Astrocyte (in vitro differentiated cells and primary cell): ENCODE measurements around the gene DNPH1. TPM values are rescaled to one million over a fixed set of nuclear protein-coding genes. Genes with fewer than 3 reads are reported as not detected.

Experiments
- DNase-seq: peaks from one replicate; pipeline ENCODE4 v3.0.0-alpha.2; 2010; ENCODE audit warnings: low read depth
- FAIRE-seq: peaks from 2 replicates; lab custom pipeline; 2011; peaks lifted over from hg19 to GRCh38; lab: Jason Lieb, UNC
- H2AFZ ChIP-seq: 2 replicates; pipeline ENCODE4 v1.6.0; 2012; ENCODE audit warnings: low read depth, low read length, inconsistent platforms
- H3K27ac ChIP-seq: 2 replicates; pipeline ENCODE4 v1.5.1; 2011; ENCODE audit warnings: low read depth, low read length, inconsistent platforms
- H3K27me3 ChIP-seq: 2 replicates; pipeline ENCODE4 v1.6.0; 2011; ENCODE audit warnings: low read length, inconsistent platforms; ENCODE audit not compliant: insufficient read depth
- H3K36me3 ChIP-seq: 2 replicates; pipeline ENCODE4 v1.5.1; 2011; ENCODE audit warnings: low read length, inconsistent platforms; ENCODE audit not compliant: insufficient read depth
- H3K4me1 ChIP-seq: 2 replicates; pipeline ENCODE4 v1.5.1; 2011; ENCODE audit warnings: low read length, inconsistent platforms; ENCODE audit not compliant: insufficient read depth
- H3K4me2 ChIP-seq: 2 replicates; pipeline ENCODE4 v1.6.0; 2012; ENCODE audit warnings: low read length, inconsistent platforms
- H3K4me3 ChIP-seq: 2 replicates; pipeline ENCODE4 v1.5.1; 2011; ENCODE audit warnings: low read depth, mild to moderate bottlenecking, low read length, inconsistent platforms; ENCODE audit not compliant: insufficient read depth
- H3K79me2 ChIP-seq: 2 replicates; pipeline ENCODE4 v1.6.0; 2012; ENCODE audit warnings: mild to moderate bottlenecking, low read length, inconsistent platforms; ENCODE audit not compliant: insufficient read depth
- H3K9ac ChIP-seq: 2 replicates; pipeline ENCODE4 v1.6.0; 2012; ENCODE audit warnings: mild to moderate bottlenecking, low read length, inconsistent platforms
- H3K9me3 ChIP-seq: 2 replicates; pipeline ENCODE4 v1.5.1; 2012; ENCODE audit warnings: low read depth, mild to moderate bottlenecking, low read length, inconsistent platforms; ENCODE audit not compliant: insufficient read depth
- H4K20me1 ChIP-seq: 2 replicates; pipeline ENCODE4 v1.6.0; 2012; ENCODE audit warnings: low read length, inconsistent platforms; ENCODE audit not compliant: insufficient read depth
- H3K27ac Mint-ChIP-seq: one replicate; pipeline ENCODE4 v1.8.0; 2021; ENCODE audit warnings: mild to moderate bottlenecking, mixed read lengths; ENCODE audit not compliant: unreplicated experiment
- H3K27me3 Mint-ChIP-seq: one replicate; pipeline ENCODE4 v1.8.0; 2021; ENCODE audit warnings: low read depth, mixed read lengths; ENCODE audit not compliant: unreplicated experiment
- H3K36me3 Mint-ChIP-seq: one replicate; pipeline ENCODE4 v1.8.0; 2021; ENCODE audit warnings: low read depth, mixed read lengths; ENCODE audit not compliant: unreplicated experiment
- H3K4me1 Mint-ChIP-seq: one replicate; pipeline ENCODE4 v1.8.0; 2021; ENCODE audit warnings: low read depth, mixed read lengths; ENCODE audit not compliant: unreplicated experiment
- H3K4me3 Mint-ChIP-seq: one replicate; pipeline ENCODE4 v1.8.0; 2021; ENCODE audit warnings: mild to moderate bottlenecking, moderate library complexity, mixed read lengths; ENCODE audit not compliant: unreplicated experiment
- H3K9me3 Mint-ChIP-seq: one replicate; pipeline ENCODE4 v1.8.0; 2021; ENCODE audit warnings: mild to moderate bottlenecking, mixed read lengths; ENCODE audit not compliant: unreplicated experiment
- EZH2 ChIP-seq: IDR thresholded peaks from 2 replicates; pipeline ENCODE4 v1.6.1; 2012; ENCODE audit warnings: mild to moderate bottlenecking, low read length, inconsistent platforms; ENCODE audit not compliant: insufficient read depth
- total RNA-seq: library from RNA; stranded (reverse); gene quantifications from 2 replicates; pipeline ENCODE4 v1.2.1, GENCODE V29; 2021
- TF ChIP-seq, protein P1 (sequence below): IDR thresholded peaks from 2 replicates; pipeline ENCODE4 v1.5.1; 2011; ENCODE audit warnings: low read depth, mild to moderate bottlenecking, inconsistent platforms, low read length, moderate library complexity; ENCODE audit not compliant: insufficient read depth

The DNPH1 gene
- total RNA-seq, 1 donor from 2014 or later: 15.1 TPM

DNA sequence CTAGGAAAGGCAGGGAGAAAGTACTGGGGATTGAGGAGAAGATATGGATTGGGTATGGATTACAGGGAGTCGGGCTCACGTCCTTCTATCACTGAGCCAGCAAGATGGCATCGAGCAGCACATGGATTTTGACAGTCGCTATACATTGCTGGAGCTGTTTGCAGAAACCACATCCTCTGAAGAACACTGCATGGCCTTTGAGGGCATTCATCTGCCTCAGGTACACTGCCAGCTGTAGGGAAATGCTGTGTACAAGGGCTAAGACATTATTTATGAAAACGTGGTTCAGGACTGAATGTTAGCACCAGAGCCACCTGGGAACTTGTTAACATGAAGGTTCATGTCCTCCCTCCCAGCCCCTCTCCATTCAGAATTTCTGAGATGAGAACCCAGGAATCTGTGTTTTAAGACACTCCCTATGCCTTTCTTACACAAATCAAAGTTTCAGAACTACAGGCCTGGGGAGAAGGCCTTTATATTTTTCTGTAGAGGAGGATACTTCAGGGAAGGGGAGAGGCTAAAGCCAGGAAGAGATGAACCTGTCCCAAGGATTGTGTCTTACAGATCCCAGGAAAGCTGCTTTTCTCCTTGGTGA is 43.8 kb downstream of the DNPH1 start:
- no peak overlapping the region for H3K4me3 Mint-ChIP-seq
- no peak overlapping the region for H3K27ac ChIP-seq
- peaks cover 24% of the 10 kb centered on the region for H3K36me3 Mint-ChIP-seq
- no peak overlapping the region for H3K4me2 ChIP-seq
- H3K4me3 ChIP-seq: no peak overlapping the region
- no peak overlapping the region for H3K27ac Mint-ChIP-seq
- H3K9me3 Mint-ChIP-seq: no peaks in the 10 kb centered on the region
- no peak overlapping the region for H3K9ac ChIP-seq
- FAIRE-seq: no peak
- H3K27me3 ChIP-seq: no peaks in the 10 kb centered on the region
- peaks cover 7% of the 10 kb centered on the region for H3K36me3 ChIP-seq
- no peaks in the 10 kb centered on the region for H3K9me3 ChIP-seq
- H3K4me1 ChIP-seq: peaks cover 19% of the 10 kb centered on the region
- no peaks in the 10 kb centered on the region for H3K79me2 ChIP-seq
- H4K20me1 ChIP-seq: peaks cover 10% of the 10 kb centered on the region
- peaks cover 21% of the 10 kb centered on the region for H3K4me1 Mint-ChIP-seq
- no peak overlapping the region for H2AFZ ChIP-seq
- TF ChIP-seq, protein P1, sequence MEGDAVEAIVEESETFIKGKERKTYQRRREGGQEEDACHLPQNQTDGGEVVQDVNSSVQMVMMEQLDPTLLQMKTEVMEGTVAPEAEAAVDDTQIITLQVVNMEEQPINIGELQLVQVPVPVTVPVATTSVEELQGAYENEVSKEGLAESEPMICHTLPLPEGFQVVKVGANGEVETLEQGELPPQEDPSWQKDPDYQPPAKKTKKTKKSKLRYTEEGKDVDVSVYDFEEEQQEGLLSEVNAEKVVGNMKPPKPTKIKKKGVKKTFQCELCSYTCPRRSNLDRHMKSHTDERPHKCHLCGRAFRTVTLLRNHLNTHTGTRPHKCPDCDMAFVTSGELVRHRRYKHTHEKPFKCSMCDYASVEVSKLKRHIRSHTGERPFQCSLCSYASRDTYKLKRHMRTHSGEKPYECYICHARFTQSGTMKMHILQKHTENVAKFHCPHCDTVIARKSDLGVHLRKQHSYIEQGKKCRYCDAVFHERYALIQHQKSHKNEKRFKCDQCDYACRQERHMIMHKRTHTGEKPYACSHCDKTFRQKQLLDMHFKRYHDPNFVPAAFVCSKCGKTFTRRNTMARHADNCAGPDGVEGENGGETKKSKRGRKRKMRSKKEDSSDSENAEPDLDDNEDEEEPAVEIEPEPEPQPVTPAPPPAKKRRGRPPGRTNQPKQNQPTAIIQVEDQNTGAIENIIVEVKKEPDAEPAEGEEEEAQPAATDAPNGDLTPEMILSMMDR: no peak
- TF ChIP-seq EZH2: no peak
- no peak for DNase-seq
- H3K27me3 Mint-ChIP-seq: no peaks in the 10 kb centered on the region

DNA sequence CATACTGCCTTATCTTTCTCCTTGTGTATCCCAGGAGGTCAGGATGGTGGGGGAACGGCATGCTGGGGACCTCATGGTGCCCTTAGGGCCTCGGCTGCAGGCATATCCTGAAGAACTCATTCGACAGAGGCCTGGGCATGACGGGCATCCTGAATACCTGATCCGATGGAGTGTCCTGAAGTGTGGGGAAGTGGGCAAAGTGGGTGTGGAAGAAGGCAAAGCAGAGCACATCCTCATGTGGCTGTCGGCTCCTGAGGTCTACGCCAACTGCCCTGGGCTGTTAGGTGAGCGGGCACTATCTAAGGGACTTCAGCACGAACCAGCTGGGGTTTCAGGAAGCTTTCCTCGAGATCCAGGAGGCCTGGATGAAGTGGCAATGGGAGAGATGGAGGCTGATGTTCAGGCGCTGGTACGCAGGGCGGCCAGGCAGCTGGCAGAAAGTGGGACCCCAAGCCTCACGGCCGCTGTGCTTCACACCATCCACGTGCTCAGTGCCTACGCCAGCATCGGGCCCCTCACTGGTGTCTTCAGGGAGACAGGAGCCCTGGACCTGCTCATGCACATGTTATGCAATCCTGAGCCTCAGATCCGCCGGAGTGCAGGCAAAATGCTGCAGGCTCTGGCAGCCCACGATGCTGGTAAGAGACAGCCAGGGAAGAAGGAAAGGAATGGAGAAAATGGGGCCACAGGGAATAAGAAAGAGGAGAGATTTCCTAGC is 44.9 kb downstream of the DNPH1 start:
- Histone ChIP-seq H3K4me1 (peaks cover 19% of the 10 kb centered on the region), H3K27ac (no peak overlapping the region), H3K27me3 (no peaks in the 10 kb centered on the region), H3K79me2 (no peaks in the 10 kb centered on the region), H3K36me3 (peaks cover 7% of the 10 kb centered on the region), H3K4me2 (no peak overlapping the region), H3K4me3 (no peak overlapping the region), H3K9me3 (no peaks in the 10 kb centered on the region), H4K20me1 (peaks cover 12% of the 10 kb centered on the region), H3K9ac (no peak overlapping the region), H2AFZ (no peak overlapping the region)
- Mint-ChIP-seq H3K9me3 (no peaks in the 10 kb centered on the region), H3K4me1 (peaks cover 21% of the 10 kb centered on the region), H3K27me3 (no peaks in the 10 kb centered on the region), H3K27ac (no peak overlapping the region), H3K4me3 (no peak overlapping the region), H3K36me3 (peaks cover 24% of the 10 kb centered on the region)
- no peak for DNase-seq
- FAIRE-seq: no peak
- TF ChIP-seq EZH2: no peak
- TF ChIP-seq, protein P1: no peak

DNA sequence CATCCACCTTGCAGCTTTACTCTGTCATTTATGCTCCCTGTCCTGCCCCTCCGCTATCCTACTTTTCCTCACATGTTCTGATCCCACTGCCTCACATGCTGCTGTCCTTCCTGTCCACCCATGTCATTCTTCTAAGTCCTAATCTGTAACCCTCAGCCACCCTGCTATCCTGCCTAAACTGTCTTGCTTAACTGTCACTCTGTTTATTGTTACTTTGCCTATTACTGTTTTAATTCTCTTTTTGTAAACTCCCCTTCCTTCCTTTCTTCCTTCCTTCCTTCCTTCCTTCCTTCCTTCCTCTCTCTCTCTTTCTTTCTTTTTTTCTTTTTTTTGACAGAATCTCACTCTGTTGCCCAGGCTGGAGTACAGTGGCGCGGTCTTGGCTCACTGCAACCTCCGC is 45.8 kb downstream of the DNPH1 start:
- H3K4me2 ChIP-seq: no peak overlapping the region
- Mint-ChIP-seq H3K4me3 (peak overlapping the region; percentile 88), H3K27me3 (no peaks in the 10 kb centered on the region), H3K4me1 (peaks cover 21% of the 10 kb centered on the region), H3K27ac (no peak overlapping the region), H3K36me3 (peaks cover 22% of the 10 kb centered on the region), H3K9me3 (no peaks in the 10 kb centered on the region)
- TF ChIP-seq EZH2: no peak
- TF ChIP-seq, protein P1: no peak
- peaks cover 19% of the 10 kb centered on the region for H3K4me1 ChIP-seq
- H2AFZ ChIP-seq: no peak overlapping the region
- no peaks in the 10 kb centered on the region for H3K27me3 ChIP-seq
- H4K20me1 ChIP-seq: peaks cover 17% of the 10 kb centered on the region
- H3K4me3 ChIP-seq: no peak overlapping the region
- H3K36me3 ChIP-seq: peaks cover 14% of the 10 kb centered on the region
- FAIRE-seq (no peak), DNase-seq (no peak)
- H3K79me2 ChIP-seq: peaks cover 8% of the 10 kb centered on the region
- no peak overlapping the region for H3K9ac ChIP-seq
- no peaks in the 10 kb centered on the region for H3K9me3 ChIP-seq
- H3K27ac ChIP-seq: no peak overlapping the region
